HUDEP-2 (cell line): ENCODE results near the gene ADGRG3.
A peak's percentile ranks its signal among the peaks of the same experiment; 100 is the strongest.

Experiments
- DNase-seq, 76 experiments: peaks; one replicate each; lab custom pipeline; 2025; ENCODE audit not compliant: unreplicated experiment in 76 of 76; lab: John Stamatoyannopoulos, UW

ADGRG3 gene

DNA sequence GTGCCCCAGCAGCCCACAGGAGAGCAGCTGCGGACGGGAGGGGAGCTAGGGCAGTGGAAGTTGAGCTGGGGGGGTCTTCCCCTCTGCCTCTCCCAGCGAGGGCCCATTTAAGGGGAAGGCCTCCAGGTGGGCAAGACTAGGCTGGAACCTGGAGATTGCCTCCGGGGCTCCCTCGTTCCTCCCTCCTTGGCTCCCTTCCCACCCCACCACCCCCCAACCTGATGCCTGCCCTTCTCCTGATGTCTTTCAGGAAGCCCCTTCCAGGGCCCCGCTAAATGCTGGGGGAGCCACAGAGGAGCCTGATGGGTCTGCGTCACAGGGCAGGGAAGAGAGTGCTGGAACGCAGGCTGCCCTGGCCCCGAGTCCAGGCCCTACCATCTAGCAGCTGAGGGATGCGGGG is 22.9 kb upstream of the ADGRG3 start:
- DNase-seq: no peak

GRCh38 chr16:57645691-57646387 is 22.3 kb upstream of the ADGRG3 start:
- DNase-seq: no peak

GRCh38 chr16:57646388-57647039 is 21.6 kb upstream of the ADGRG3 start:
- DNase-seq: peak in 1 of 76 experiments; percentile 10

- no peak for DNase-seq
Measured at GRCh38 chr16:57647136-57647875, 20.8 kb upstream of the ADGRG3 start.

GRCh38 chr16:57648125-57648524 is 20.0 kb upstream of the ADGRG3 start:
- no peak for DNase-seq

DNA sequence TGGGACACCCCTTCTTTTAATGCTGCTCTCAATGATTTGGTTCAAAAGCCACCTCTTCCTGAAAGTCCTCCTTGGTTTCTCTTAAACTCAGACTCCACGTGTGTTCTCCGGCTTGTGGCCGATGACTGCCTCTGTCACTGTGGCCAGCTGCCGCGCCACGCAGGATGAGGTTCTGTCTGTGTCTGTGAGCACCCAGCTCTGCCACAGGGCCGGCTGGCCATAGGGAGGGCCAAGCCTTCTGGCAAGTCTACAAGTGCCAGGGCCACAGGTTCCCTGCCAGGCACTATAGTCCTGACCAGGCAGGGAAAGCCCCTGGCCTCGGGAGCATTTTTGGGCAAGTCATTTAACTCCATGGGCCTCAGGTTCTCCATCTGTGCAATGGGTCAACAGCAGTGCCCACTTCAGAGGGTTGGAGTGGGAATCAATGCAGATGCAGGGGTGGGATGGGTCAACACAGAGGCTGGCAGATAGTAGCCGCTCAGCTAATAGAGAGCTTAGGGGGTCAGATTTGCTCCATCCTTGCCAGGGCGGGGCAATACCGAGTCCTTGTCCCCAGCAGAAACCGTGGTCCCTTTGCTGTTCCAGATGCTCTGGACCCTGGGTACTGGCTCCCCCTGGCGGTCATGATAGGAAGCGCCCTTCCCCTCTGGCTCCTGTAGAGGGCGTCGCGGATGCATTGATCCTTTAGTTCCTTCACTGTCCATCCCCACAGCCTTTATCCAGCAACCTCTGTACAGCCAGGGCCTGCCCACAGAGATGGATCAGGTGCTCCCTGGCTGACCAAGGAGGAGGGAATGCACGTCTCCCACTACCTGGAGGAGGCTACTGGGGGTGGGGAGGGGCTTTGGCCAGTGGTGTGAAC is 19.3 kb upstream of the ADGRG3 start:
- peak in 70 of 76 experiments; percentile 5 to 86 (median 61) for DNase-seq

GRCh38 chr16:57649443-57649751 is 18.7 kb upstream of the ADGRG3 start:
- DNase-seq: no peak

DNA sequence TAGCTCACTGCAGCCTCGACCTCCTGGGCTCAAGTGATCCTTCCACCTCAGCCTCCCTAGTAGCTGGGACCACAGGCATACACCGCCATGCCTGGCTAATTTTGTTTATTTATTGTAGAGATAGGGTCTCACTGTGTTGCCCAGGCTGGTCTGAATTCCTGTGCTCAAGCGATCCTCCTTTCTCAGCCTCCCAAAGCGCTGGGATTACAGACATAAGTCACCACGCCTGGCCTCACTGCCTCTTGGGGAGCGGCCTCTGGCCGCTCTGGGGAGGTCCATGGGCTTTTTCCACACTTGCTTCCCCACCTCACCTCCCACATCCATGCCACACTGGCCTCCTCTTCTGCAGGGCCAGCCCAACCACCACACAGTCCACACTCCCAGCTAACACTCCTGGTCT is 18.3 kb upstream of the ADGRG3 start:
- no peak for DNase-seq

DNA sequence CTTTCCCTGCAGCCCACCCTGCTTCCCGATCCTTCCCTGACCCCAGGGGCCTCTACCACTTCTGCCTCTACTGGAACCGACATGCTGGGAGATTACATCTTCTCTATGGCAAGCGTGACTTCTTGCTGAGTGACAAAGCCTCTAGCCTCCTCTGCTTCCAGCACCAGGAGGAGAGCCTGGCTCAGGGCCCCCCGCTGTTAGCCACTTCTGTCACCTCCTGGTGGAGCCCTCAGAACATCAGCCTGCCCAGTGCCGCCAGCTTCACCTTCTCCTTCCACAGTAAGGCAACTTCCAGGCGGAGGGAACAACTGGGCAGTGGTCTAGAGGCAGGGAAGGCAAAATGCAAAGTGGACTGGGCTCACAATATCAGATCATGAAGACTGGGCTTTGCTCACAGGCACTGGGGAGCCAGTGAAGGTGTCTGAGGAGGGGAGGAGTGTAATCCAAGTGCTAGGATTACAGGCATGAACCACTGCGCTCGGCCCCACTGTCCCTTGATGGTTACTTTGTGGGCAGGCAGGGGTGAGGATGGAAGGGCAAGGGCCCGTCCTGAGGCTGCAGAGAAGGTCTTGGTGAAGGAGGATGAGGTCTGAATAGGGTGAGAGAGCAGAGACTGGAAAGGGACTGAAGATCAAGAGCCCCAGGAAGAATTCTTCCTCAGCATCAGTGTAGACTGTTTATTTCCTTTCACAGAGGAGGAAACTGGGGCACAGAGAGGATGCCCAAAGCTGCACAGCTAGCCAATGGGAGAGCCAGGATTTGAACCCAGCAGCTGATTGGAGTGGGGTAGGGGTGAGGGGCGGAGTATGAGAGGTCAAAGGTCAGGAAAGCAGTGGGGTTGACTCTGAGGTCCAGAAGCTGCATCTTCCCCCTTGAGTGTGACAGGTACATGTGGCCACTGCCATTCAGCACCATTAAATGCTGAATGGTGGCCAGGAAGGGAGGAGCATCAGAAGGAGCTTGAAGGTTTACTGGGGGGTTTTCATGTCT is 16.5 kb upstream of the ADGRG3 start:
- no peak for DNase-seq

DNA sequence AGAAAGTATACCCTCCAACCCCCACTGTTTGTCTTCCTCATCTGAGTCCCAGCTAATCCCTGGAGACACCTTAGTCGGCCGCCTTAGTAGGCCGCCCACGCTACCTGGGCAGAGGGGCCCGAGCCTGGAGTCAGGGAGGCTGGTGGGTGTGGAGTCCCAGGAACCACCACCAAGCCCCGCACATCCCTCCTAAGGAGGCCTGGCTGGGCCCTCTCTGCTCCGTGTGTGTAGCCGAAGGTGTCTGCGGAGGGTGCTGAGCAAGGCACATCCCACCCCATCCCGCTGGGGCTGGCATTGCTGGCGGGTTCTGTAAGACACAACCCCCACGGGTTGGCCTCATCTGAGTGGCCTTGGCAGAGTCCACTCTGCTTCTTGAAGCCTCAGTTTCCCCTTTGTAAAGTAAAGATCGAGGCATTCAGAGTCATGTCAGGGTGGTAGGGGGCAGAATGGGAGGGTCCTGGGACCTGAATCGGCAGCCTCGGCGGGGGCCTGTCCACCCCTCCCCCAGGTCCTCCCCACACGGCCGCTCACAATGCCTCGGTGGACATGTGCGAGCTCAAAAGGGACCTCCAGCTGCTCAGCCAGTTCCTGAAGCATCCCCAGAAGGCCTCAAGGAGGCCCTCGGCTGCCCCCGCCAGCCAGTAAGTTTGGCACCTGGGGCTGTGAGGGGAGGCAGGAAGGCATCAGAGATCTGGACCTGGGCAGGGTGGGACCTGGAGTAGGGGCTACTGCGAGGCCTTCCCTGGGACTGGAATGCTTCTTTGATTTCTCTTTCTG is 15.2 kb upstream of the ADGRG3 start:
- DNase-seq: no peak

DNA sequence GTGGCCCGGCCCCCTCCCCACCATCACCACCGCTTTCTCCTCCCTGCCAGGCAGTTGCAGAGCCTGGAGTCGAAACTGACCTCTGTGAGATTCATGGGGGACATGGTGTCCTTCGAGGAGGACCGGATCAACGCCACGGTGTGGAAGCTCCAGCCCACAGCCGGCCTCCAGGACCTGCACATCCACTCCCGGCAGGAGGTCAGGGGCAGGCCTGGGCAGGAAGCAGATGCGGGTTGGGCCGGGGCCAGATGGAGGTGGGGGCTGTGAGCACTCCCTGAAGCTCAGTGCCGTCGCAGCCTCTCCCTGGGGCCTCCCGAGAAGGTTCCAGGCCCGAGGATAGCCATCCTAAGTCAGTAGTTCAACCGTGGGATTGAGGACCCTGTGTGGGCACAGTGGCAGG is 14.2 kb upstream of the ADGRG3 start:
- no peak for DNase-seq

DNA sequence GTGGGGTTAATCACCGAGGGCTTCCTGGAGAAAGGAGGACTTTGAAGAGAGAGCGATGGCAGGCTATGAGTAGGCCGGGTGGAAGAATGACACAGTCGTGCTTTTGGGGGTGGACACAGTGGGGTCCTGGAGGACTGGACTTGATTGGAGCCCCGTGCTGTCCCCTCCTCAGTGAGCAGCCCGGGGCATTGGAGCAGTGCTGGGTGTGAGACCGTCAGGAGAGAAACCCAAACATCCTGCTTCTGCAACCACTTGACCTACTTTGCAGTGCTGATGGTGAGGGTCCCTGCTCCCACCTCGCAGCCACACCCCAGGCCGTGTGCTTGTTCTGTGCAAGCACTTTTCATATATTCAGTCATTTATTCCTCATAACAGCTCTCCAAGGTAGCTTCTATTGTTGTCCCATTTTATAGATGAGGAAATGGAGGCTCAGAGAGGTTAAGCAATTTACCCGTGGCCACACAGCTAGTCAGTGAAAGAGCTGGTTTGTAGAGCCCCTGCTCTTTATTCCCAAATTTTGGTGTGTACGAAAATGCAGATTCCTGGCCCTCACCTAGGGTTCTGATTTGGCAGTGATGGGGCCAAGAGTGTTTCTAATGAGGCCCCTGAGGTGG is 11.7 kb upstream of the ADGRG3 start:
- DNase-seq: no peak

GRCh38 chr16:57657228-57657627 is 10.9 kb upstream of the ADGRG3 start:
- no peak for DNase-seq

DNA sequence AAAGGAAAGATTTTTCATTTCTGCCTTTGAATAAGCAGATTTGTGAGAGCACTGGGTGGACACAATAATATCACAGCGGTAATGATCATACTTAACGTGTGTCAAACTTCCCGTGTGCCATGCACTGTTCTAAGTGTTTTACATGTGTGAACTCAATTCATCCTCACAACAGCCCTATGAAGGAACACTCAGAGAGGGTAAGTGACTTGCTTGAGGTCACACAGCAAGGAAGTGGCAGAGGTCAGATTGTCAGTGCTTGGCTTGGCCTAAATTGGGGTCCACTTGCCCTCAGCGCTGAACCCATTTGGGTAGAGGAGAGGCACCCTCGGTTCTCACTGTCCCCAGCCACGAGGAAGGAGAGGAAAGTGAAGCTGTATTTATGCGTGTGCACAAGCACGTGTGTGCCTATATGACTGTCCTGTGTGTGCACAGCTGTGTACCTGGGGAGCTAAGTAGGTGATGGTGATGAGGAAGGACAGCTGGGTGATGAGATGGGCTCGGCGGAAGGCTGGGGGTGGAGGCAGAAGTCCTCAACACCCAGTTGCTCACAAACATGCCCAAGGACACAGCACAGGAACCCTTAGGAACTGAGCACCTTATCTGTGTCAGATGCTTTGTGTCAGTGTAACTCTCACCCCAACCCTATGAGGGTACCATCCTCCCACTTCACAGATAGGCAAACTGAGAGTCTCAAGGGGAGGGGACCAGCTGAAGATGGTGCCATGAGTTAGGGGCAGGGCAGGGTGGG is 9.8 kb upstream of the ADGRG3 start:
- DNase-seq: no peak

DNA sequence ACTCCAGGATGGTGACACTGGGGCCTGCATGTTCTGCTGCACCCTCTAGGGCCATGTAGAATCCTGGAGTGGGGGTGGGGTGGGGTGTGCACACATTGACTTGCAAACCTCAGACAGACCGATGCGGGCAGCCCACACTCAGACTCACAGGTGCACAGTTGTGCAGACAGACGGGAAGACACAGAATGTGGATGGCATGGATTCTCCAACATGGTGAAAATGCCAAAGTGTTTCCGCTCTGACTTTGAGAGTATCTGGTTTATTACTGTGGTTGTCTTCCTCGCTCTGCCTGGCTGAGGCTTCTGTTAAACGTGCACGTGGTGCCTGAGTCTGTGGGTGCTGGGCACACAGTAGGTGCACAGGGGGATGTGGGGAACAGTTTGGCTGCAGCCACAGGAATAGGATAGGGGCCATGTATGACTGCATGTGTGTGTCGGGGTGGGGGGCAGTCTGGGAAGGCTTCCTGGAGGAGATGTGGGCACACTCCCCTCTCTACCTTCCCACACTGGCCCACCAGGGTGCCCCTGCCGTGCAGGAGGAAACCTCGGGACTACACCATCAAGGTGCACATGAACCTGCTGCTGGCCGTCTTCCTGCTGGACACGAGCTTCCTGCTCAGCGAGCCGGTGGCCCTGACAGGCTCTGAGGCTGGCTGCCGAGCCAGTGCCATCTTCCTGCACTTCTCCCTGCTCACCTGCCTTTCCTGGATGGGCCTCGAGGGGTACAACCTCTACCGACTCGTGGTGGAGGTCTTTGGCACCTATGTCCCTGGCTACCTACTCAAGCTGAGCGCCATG is 9.0 kb upstream of the ADGRG3 start:
- DNase-seq: no peak

- DNase-seq: no peak
Measured at GRCh38 chr16:57660715-57661463, 7.2 kb upstream of the ADGRG3 start.

GRCh38 chr16:57661510-57661909 is 6.6 kb upstream of the ADGRG3 start:
- DNase-seq: no peak
